ENCODE results near the gene LHX3.

LHX3 gene

GRCh38 chr9:136187683-136188586 is 17.0 kb downstream of the LHX3 start:
- H3K4me3 ChIP-seq (ENCODE audit: low read depth, low read length) = no peak overlapping the region
- no peak for TF ChIP-seq CTCF (IDR thresholded peaks at IDR 0.05; ENCODE audit: low read depth, low read length)

- no peak for TF ChIP-seq CTCF (IDR thresholded peaks at IDR 0.05; ENCODE audit: low read depth, low read length)
- H3K4me3 ChIP-seq (ENCODE audit: low read depth, low read length) = no peak overlapping the region
Measured at GRCh38 chr9:136187197-136187596, 17.7 kb downstream of the LHX3 start.

- H3K4me3 ChIP-seq (ENCODE audit: low read depth, low read length) = no peak overlapping the region
- TF ChIP-seq CTCF (IDR thresholded peaks at IDR 0.05; ENCODE audit: low read depth, low read length) = no peak
Measured at GRCh38 chr9:136186386-136186785, 18.5 kb downstream of the LHX3 start.

- TF ChIP-seq CTCF (IDR thresholded peaks at IDR 0.05; ENCODE audit: low read depth, low read length) = no peak
- no peak overlapping the region for H3K4me3 ChIP-seq (ENCODE audit: low read depth, low read length)
Measured at GRCh38 chr9:136185596-136186366, 19.1 kb downstream of the LHX3 start.

GRCh38 chr9:136185066-136185465 is 19.9 kb downstream of the LHX3 start:
- H3K4me3 ChIP-seq (ENCODE audit: low read depth, low read length) = no peak overlapping the region
- no peak for TF ChIP-seq CTCF (IDR thresholded peaks at IDR 0.05; ENCODE audit: low read depth, low read length)

- TF ChIP-seq CTCF (IDR thresholded peaks at IDR 0.05; ENCODE audit: low read depth, low read length) = no peak
Measured at GRCh38 chr9:136182850-136183422, 22.0 kb downstream of the LHX3 start.

More at GRCh38 chr9:136182850-136183422, 22.0 kb downstream of the LHX3 start:
- no peak overlapping the region for H3K4me3 ChIP-seq (ENCODE audit: low read depth, low read length)

Measured in WI38 (cell line).